ENCODE results near the gene SLC25A23.

Gene SLC25A23

GRCh38 chr19:6452899-6453298, 6.7 kb downstream of the SLC25A23 start:
- Mint-ChIP-seq H3K36me3 (ENCODE audit: low read depth) (peaks cover 50% of the 10 kb centered on the region), H3K27ac (no peak overlapping the region), H3K27me3 (ENCODE audit: low read depth) (no peaks in the 10 kb centered on the region), H3K4me1 (ENCODE audit: low read depth) (no peaks in the 10 kb centered on the region), H3K9me3 (peaks cover 20% of the 10 kb centered on the region), H3K4me3 (no peak overlapping the region)

- H3K9me3 Mint-ChIP-seq = peaks cover 20% of the 10 kb centered on the region
- H3K4me1 Mint-ChIP-seq (ENCODE audit: low read depth) = no peaks in the 10 kb centered on the region
- H3K4me3 Mint-ChIP-seq = no peak overlapping the region
- H3K27ac Mint-ChIP-seq = no peak overlapping the region
- no peaks in the 10 kb centered on the region for H3K27me3 Mint-ChIP-seq (ENCODE audit: low read depth)
- peaks cover 45% of the 10 kb centered on the region for H3K36me3 Mint-ChIP-seq (ENCODE audit: low read depth)
Measured at GRCh38 chr19:6452223-6452614, 7.4 kb downstream of the SLC25A23 start.

GRCh38 chr19:6451583-6452222, 7.9 kb downstream of the SLC25A23 start:
- Mint-ChIP-seq H3K36me3 (ENCODE audit: low read depth) (peaks cover 45% of the 10 kb centered on the region), H3K4me1 (ENCODE audit: low read depth) (no peaks in the 10 kb centered on the region), H3K9me3 (peaks cover 21% of the 10 kb centered on the region), H3K27ac (no peak overlapping the region), H3K27me3 (ENCODE audit: low read depth) (no peaks in the 10 kb centered on the region), H3K4me3 (no peak overlapping the region)

GRCh38 chr19:6450166-6450565, 9.4 kb downstream of the SLC25A23 start:
- Mint-ChIP-seq H3K27ac (no peak overlapping the region), H3K9me3 (peaks cover 19% of the 10 kb centered on the region), H3K36me3 (ENCODE audit: low read depth) (peaks cover 38% of the 10 kb centered on the region), H3K4me3 (no peak overlapping the region), H3K27me3 (ENCODE audit: low read depth) (no peaks in the 10 kb centered on the region), H3K4me1 (ENCODE audit: low read depth) (no peaks in the 10 kb centered on the region)

- no peak overlapping the region for H3K4me3 Mint-ChIP-seq
- no peaks in the 10 kb centered on the region for H3K4me1 Mint-ChIP-seq (ENCODE audit: low read depth)
- H3K36me3 Mint-ChIP-seq (ENCODE audit: low read depth) = peaks cover 20% of the 10 kb centered on the region
- H3K9me3 Mint-ChIP-seq = peaks cover 3% of the 10 kb centered on the region
- no peaks in the 10 kb centered on the region for H3K27me3 Mint-ChIP-seq (ENCODE audit: low read depth)
- no peak overlapping the region for H3K27ac Mint-ChIP-seq
Measured at GRCh38 chr19:6448045-6448444, 11.5 kb downstream of the SLC25A23 start.

GRCh38 chr19:6446452-6446851, 13.1 kb downstream of the SLC25A23 start:
- Mint-ChIP-seq H3K4me3 (no peak overlapping the region), H3K27ac (no peak overlapping the region), H3K27me3 (ENCODE audit: low read depth) (no peaks in the 10 kb centered on the region), H3K36me3 (ENCODE audit: low read depth) (peaks cover 13% of the 10 kb centered on the region), H3K4me1 (ENCODE audit: low read depth) (no peaks in the 10 kb centered on the region), H3K9me3 (peaks cover 3% of the 10 kb centered on the region)

- Mint-ChIP-seq H3K27me3 (ENCODE audit: low read depth) (no peaks in the 10 kb centered on the region), H3K4me3 (no peak overlapping the region), H3K4me1 (ENCODE audit: low read depth) (no peaks in the 10 kb centered on the region), H3K36me3 (ENCODE audit: low read depth) (peaks cover 13% of the 10 kb centered on the region), H3K27ac (no peak overlapping the region), H3K9me3 (peaks cover 3% of the 10 kb centered on the region)
Measured at GRCh38 chr19:6443986-6444385, 15.6 kb downstream of the SLC25A23 start.

- Mint-ChIP-seq H3K4me1 (ENCODE audit: low read depth) (no peaks in the 10 kb centered on the region), H3K36me3 (ENCODE audit: low read depth) (peaks cover 13% of the 10 kb centered on the region), H3K27ac (no peak overlapping the region), H3K9me3 (peaks cover 3% of the 10 kb centered on the region), H3K4me3 (no peak overlapping the region), H3K27me3 (ENCODE audit: low read depth) (no peaks in the 10 kb centered on the region)
Measured at GRCh38 chr19:6442087-6442688, 17.4 kb downstream of the SLC25A23 start.

GRCh38 chr19:6440905-6441304, 18.7 kb downstream of the SLC25A23 start:
- peaks cover 2% of the 10 kb centered on the region for H3K4me1 Mint-ChIP-seq (ENCODE audit: low read depth)
- no peak overlapping the region for H3K4me3 Mint-ChIP-seq
- H3K27ac Mint-ChIP-seq = no peak overlapping the region
- peaks cover 6% of the 10 kb centered on the region for H3K36me3 Mint-ChIP-seq (ENCODE audit: low read depth)
- H3K9me3 Mint-ChIP-seq = no peaks in the 10 kb centered on the region
- H3K27me3 Mint-ChIP-seq (ENCODE audit: low read depth) = no peaks in the 10 kb centered on the region

GRCh38 chr19:6439743-6440142, 19.8 kb downstream of the SLC25A23 start:
- H3K27ac Mint-ChIP-seq = no peak overlapping the region
- peaks cover 6% of the 10 kb centered on the region for H3K36me3 Mint-ChIP-seq (ENCODE audit: low read depth)
- no peaks in the 10 kb centered on the region for H3K9me3 Mint-ChIP-seq
- no peaks in the 10 kb centered on the region for H3K27me3 Mint-ChIP-seq (ENCODE audit: low read depth)
- no peak overlapping the region for H3K4me3 Mint-ChIP-seq
- H3K4me1 Mint-ChIP-seq (ENCODE audit: low read depth) = peaks cover 2% of the 10 kb centered on the region

- Mint-ChIP-seq H3K4me3 (no peak within 1 kb of the TSS), H3K27me3 (ENCODE audit: low read depth) (no peaks in the 10 kb centered on the region), H3K27ac (no peak within 1 kb of the TSS), H3K36me3 (ENCODE audit: low read depth) (no peaks in the 10 kb centered on the region), H3K9me3 (no peaks in the 10 kb centered on the region), H3K4me1 (ENCODE audit: low read depth) (peaks cover 2% of the 10 kb centered on the region)
Measured at GRCh38 chr19:6433663-6434062, 25.9 kb downstream of the SLC25A23 start, which contains the start of gene SLC25A41. SLC25A41 (minus strand) TSS chr19:6433763; CDS start chr19:6433693, 70 bp downstream.

- Mint-ChIP-seq H3K4me1 (ENCODE audit: low read depth) (peaks cover 2% of the 10 kb centered on the region), H3K4me3 (no peak overlapping the region), H3K27me3 (ENCODE audit: low read depth) (no peaks in the 10 kb centered on the region), H3K36me3 (ENCODE audit: low read depth) (no peaks in the 10 kb centered on the region), H3K9me3 (no peaks in the 10 kb centered on the region), H3K27ac (no peak overlapping the region)
Measured at GRCh38 chr19:6433165-6433564, 26.4 kb downstream of the SLC25A23 start.

GRCh38 chr19:6431891-6432290, 27.7 kb downstream of the SLC25A23 start:
- Mint-ChIP-seq H3K27ac (peak overlapping the region; percentile 0), H3K4me3 (no peak overlapping the region)

GRCh38 chr19:6429419-6430221, 30.0 kb downstream of the SLC25A23 start:
- H3K4me1 Mint-ChIP-seq (ENCODE audit: low read depth) = peaks cover 3% of the 10 kb centered on the region
- no peaks in the 10 kb centered on the region for H3K9me3 Mint-ChIP-seq
- no peaks in the 10 kb centered on the region for H3K36me3 Mint-ChIP-seq (ENCODE audit: low read depth)
- H3K27ac Mint-ChIP-seq = no peak overlapping the region
- H3K4me3 Mint-ChIP-seq = no peak overlapping the region
- no peaks in the 10 kb centered on the region for H3K27me3 Mint-ChIP-seq (ENCODE audit: low read depth)

More at GRCh38 chr19:6431891-6432290, 27.7 kb downstream of the SLC25A23 start:
- Mint-ChIP-seq H3K4me1 (ENCODE audit: low read depth) (peaks cover 2% of the 10 kb centered on the region), H3K9me3 (no peaks in the 10 kb centered on the region), H3K36me3 (ENCODE audit: low read depth) (no peaks in the 10 kb centered on the region), H3K27me3 (ENCODE audit: low read depth) (no peaks in the 10 kb centered on the region)
